Measurements from ENCODE around the gene HIVEP2. TPM values are rescaled to one million over a fixed set of nuclear protein-coding genes. Genes with fewer than 3 reads are reported as not detected.

The HIVEP2 gene
- total and polyA plus RNA-seq, 2 donors from 2014 or later: 2.4 to 26.0 TPM

GRCh38 chr6:142784344-142784743, 160.6 kb downstream of the HIVEP2 start:
- H3K4me3 ChIP-seq (ENCODE audit: low read length in 3 of 3): no peak overlapping the region
- intact Hi-C loops (cut with DNase I): no loop called here
- no peak for FAIRE-seq
- no peak for TF ChIP-seq CTCF (IDR thresholded peaks at IDR 0.05; ENCODE audit: borderline replicate concordance, extremely low read depth, insufficient read depth)
- no peaks in the 10 kb centered on the region for H3K36me3 ChIP-seq (ENCODE audit: control insufficient read depth in 2 of 3, insufficient read depth in 3 of 3, low read length in 3 of 3)
- H3K4me1 ChIP-seq (ENCODE audit: control insufficient read depth in 2 of 3, insufficient read depth in 2 of 3, low read depth in 1 of 3, low read length in 3 of 3): no peaks in the 10 kb centered on the region
- no peak overlapping the region for H3K27ac ChIP-seq (ENCODE audit: low read depth in 2 of 2, low read length in 2 of 2)
- no peak for DNase-seq
- no peaks in the 10 kb centered on the region for H3K27me3 ChIP-seq (ENCODE audit: control insufficient read depth, insufficient read depth, low read length)
- no peak overlapping the region for H3K9ac ChIP-seq (ENCODE audit: low read length in 3 of 3)
- no peaks in the 10 kb centered on the region for H3K9me3 ChIP-seq (ENCODE audit: control insufficient read depth in 2 of 3, insufficient read depth in 1 of 3, low read length in 3 of 3)

GRCh38 chr6:142783499-142783898, 161.5 kb downstream of the HIVEP2 start:
- Histone ChIP-seq H3K4me3 (ENCODE audit: low read length in 3 of 3) (no peak overlapping the region), H3K27me3 (ENCODE audit: control insufficient read depth, insufficient read depth, low read length) (no peaks in the 10 kb centered on the region), H3K9ac (ENCODE audit: low read length in 3 of 3) (no peak overlapping the region), H3K27ac (ENCODE audit: low read depth in 2 of 2, low read length in 2 of 2) (no peak overlapping the region), H3K9me3 (ENCODE audit: control insufficient read depth in 2 of 3, insufficient read depth in 1 of 3, low read length in 3 of 3) (no peaks in the 10 kb centered on the region), H3K4me1 (ENCODE audit: control insufficient read depth in 2 of 3, insufficient read depth in 2 of 3, low read depth in 1 of 3, low read length in 3 of 3) (no peaks in the 10 kb centered on the region), H3K36me3 (ENCODE audit: control insufficient read depth in 2 of 3, insufficient read depth in 3 of 3, low read length in 3 of 3) (no peaks in the 10 kb centered on the region)
- no peak for DNase-seq
- FAIRE-seq: no peak
- no peak for TF ChIP-seq CTCF (IDR thresholded peaks at IDR 0.05; ENCODE audit: borderline replicate concordance, extremely low read depth, insufficient read depth)
- intact Hi-C loops (cut with DNase I): no loop called here

GRCh38 chr6:142781129-142781528, 163.8 kb downstream of the HIVEP2 start:
- no peak for DNase-seq
- no peak for FAIRE-seq
- no peaks in the 10 kb centered on the region for H3K9me3 ChIP-seq (ENCODE audit: control insufficient read depth in 2 of 3, insufficient read depth in 1 of 3, low read length in 3 of 3)
- intact Hi-C loops (cut with DNase I): no loop called here
- TF ChIP-seq CTCF (IDR thresholded peaks at IDR 0.05; ENCODE audit: borderline replicate concordance, extremely low read depth, insufficient read depth): no peak
- no peaks in the 10 kb centered on the region for H3K27me3 ChIP-seq (ENCODE audit: control insufficient read depth, insufficient read depth, low read length)
- H3K9ac ChIP-seq (ENCODE audit: low read length in 3 of 3): no peak overlapping the region
- no peaks in the 10 kb centered on the region for H3K4me1 ChIP-seq (ENCODE audit: control insufficient read depth in 2 of 3, insufficient read depth in 2 of 3, low read depth in 1 of 3, low read length in 3 of 3)
- H3K4me3 ChIP-seq (ENCODE audit: low read length in 3 of 3): no peak overlapping the region
- no peak overlapping the region for H3K27ac ChIP-seq (ENCODE audit: low read depth in 2 of 2, low read length in 2 of 2)
- no peaks in the 10 kb centered on the region for H3K36me3 ChIP-seq (ENCODE audit: control insufficient read depth in 2 of 3, insufficient read depth in 3 of 3, low read length in 3 of 3)
